Peyer's patch (tissue), 4 donors: Measurements from ENCODE around the gene KCNC4. TPM values are rescaled to one million over a fixed set of nuclear protein-coding genes. Genes with fewer than 3 reads are reported as not detected.

ENCODE experiments used
- DNase-seq, 3 donors: peaks; one replicate each; pipeline ENCODE4 v3.0.0-alpha.2; 2017 to 2019
- H3K27ac ChIP-seq, 4 donors: fragments of 200-600 bp; sonication (generic); one replicate each; pipeline ENCODE4 v1.5.1; 2016 to 2019
- H3K27me3 ChIP-seq, 2 donors: fragments of 200-600 bp; sonication (generic); one replicate each; pipeline ENCODE4 v1.5.1; 2019
- H3K36me3 ChIP-seq, 3 donors: fragments of 200-600 bp; sonication (generic); one replicate each; pipeline ENCODE4 v1.5.1; 2016 to 2019
- H3K4me1 ChIP-seq, 4 donors: fragments of 200-600 bp; sonication (generic); one replicate each; pipeline ENCODE4 v1.5.1; 2016 to 2019
- H3K4me3 ChIP-seq, 4 donors: fragments of 200-600 bp; sonication (generic); 1 replicate in 3 of 4; 2 replicates in 1 of 4; pipeline ENCODE4 v1.5.1; 2016 to 2019; ENCODE audit warnings: mild to moderate bottlenecking in 1 of 4
- H3K9me3 ChIP-seq, 4 donors: fragments of 200-600 bp; sonication (generic); one replicate each; pipeline ENCODE4 v1.5.1; 2016 to 2019; ENCODE audit warnings: mild to moderate bottlenecking in 1 of 4
- CTCF ChIP-seq, 6 experiments: fragments of 450-650 bp in 4 of 6; fragments of 200-600 bp in 2 of 6; sonication (generic) in 1 of 6; IDR thresholded peaks; one replicate each; pipeline ENCODE4 v1.5.1; 2017 to 2019; ENCODE audit warnings: antibody characterized with exemption in 6 of 6, mild to moderate bottlenecking in 3 of 6, moderate library complexity in 1 of 6
- POLR2A ChIP-seq, 2 donors: fragments of 450-650 bp; IDR thresholded peaks; one replicate each; pipeline ENCODE4 v1.5.1; 2017; ENCODE audit warnings: antibody characterized with exemption in 2 of 2, mild to moderate bottlenecking in 2 of 2, moderate library complexity in 2 of 2
- total RNA-seq, 4 donors: library from RNA; depleted of rRNA; stranded (reverse); fragments of >200 nt; gene quantifications; one replicate each; pipeline ENCODE4 v1.1.0, GENCODE V29; 2016

The KCNC4 gene
- total RNA-seq, 4 donors from 2014 or later, result 6.1 to 18.0 (median 10.4) TPM

GRCh38 chr1:110205156-110205555 is 5.0 kb upstream of the KCNC4 start:
- H3K9me3 ChIP-seq, result no peaks in the 10 kb centered on the region
- no peaks in the 10 kb centered on the region for H3K36me3 ChIP-seq
- DNase-seq, result no peak
- no peak overlapping the region for H3K4me3 ChIP-seq
- TF ChIP-seq CTCF (IDR thresholded peaks at IDR 0.05) (no peak), POLR2A (IDR thresholded peaks at IDR 0.05) (no peak)
- H3K27ac ChIP-seq, result no peak overlapping the region
- H3K4me1 ChIP-seq, result peaks cover 3 to 12% (median 4%) of the 10 kb centered on the region in 4 donors
- H3K27me3 ChIP-seq, result no peaks in the 10 kb centered on the region

DNA sequence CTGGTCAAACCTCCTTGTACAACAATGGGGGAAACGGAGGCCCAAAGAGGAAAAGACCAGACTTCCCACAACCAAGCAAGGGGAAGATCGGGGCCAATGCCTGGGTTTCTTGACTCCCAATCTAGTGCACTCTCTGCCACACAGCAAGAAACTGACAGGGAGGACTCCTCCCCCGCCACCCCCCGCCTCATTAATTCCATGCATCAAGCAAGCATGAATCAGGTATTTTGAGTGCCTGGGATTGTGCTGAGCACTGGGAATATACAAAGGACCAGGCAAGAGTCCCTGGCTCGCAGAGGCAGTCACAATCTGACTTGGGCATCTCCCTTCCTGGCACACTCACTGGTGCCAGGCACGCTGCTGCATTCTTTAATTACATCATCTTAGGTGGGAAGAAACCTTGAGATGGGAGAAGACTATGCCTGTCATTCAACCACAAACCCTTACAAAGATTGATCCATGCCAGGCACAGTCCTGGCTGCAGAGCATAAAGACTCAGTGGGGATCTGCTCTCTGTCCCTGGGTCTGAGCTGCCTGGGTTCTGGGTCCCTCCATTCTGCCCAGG is 4.4 kb upstream of the KCNC4 start:
- peaks cover 3 to 12% (median 4%) of the 10 kb centered on the region in 4 donors for H3K4me1 ChIP-seq
- H3K9me3 ChIP-seq, result no peaks in the 10 kb centered on the region
- no peak overlapping the region for H3K27ac ChIP-seq
- TF ChIP-seq POLR2A (IDR thresholded peaks at IDR 0.05), result no peak
- no peak for TF ChIP-seq CTCF (IDR thresholded peaks at IDR 0.05)
- H3K4me3 ChIP-seq, result no peak overlapping the region
- H3K27me3 ChIP-seq, result no peaks in the 10 kb centered on the region
- DNase-seq, result no peak
- H3K36me3 ChIP-seq, result no peaks in the 10 kb centered on the region

DNA sequence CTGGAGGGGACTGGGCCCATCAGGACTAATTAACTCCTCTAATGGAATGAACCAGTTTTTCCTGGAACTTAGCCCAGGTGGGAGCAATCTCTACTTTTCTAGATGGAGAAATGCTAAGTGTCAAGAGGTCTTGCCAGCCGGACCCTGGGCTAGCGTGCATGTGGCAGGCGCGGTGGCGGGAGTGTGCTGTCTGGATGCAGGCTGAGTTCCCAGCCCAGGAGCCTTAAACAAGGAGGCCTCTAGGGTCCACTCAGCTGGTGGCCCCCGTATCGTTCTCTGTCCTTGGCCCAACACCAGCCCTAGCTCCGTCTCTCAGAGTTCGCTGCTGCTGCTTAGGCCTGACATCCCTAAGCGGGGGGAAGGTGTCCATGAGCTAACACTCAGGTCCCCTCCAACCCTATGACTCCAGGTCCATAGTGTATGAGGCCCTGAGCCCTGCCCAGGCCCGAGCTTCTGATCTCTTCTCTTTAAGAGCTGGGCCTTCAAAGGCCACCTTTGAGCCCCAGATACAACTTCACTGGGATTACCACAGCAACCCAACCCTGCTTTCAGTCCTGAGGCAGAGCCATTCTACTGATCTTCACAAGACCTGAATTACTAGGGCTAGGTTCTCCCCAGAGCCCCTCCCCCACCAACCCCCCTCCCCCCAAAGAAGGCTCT is 3.7 kb upstream of the KCNC4 start:
- Histone ChIP-seq H3K27me3 (no peaks in the 10 kb centered on the region), H3K4me1 (peaks cover 3 to 18% (median 6%) of the 10 kb centered on the region in 4 donors), H3K27ac (no peak overlapping the region), H3K9me3 (no peaks in the 10 kb centered on the region), H3K4me3 (no peak overlapping the region), H3K36me3 (no peaks in the 10 kb centered on the region)
- TF ChIP-seq POLR2A (IDR thresholded peaks at IDR 0.05) (no peak), CTCF (IDR thresholded peaks at IDR 0.05) (no peak)
- no peak for DNase-seq

DNA sequence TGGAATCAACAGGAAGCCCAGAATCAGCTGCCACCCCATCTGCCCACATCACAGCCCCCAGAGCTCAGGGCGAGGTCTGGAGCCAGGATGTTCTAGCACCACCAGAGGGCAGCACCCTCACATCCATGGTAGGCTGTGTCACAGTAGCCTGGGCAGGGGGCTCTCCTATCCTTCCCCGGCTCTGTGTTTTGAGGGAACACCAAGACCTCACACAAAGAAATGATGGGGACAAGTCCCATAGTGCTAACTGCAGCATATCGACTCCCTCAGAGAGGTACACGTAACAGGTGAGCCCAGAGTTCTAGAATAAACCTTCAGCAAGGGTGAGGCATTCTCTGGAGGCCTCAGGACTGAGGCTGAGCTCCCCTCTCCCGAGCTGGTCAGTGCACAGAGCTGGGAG is 2.3 kb upstream of the KCNC4 start:
- Histone ChIP-seq H3K36me3 (no peaks in the 10 kb centered on the region), H3K27ac (no peak overlapping the region), H3K4me1 (peaks cover 3 to 30% (median 12%) of the 10 kb centered on the region in 4 donors), H3K9me3 (no peaks in the 10 kb centered on the region), H3K4me3 (no peak overlapping the region), H3K27me3 (no peaks in the 10 kb centered on the region)
- peak; percentile 46 to 87 (median 86) for TF ChIP-seq CTCF (IDR thresholded peaks at IDR 0.05)
- TF ChIP-seq POLR2A (IDR thresholded peaks at IDR 0.05), result no peak
- DNase-seq, result peak; percentile 78 to 89 (median 80)

DNA sequence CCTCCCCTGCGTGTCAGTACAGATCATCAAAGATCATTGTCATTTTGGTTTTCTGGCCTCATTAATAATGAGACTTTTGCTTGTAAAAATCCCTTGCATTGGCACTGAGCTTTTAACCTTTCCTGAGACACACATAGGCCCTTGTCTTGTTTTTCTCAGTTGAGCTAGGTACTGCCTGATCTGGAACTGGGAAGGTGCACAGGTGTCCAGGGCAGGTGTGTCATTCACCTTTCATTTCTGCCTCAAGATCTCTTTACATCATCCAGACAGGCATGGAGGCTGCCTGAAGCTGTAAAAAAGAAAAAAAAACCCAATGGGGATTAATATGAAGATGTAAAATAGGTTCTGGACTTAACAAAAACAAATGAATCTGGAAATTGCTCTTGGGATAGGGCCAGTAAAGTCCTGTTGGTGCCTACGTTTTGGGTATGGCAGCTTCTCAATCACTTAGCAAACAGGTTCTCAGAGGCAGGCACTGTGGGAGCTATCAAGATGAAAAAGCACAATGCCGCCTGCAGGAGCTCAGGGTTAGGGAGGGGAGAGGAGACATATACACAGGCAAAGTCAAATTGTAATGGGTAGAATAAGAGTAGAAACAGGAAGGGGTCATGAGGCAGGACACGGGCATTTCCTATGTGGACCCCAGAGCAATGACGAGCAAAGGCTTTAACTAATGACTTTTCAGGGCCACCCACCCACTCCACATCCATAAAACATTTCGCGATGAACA is 1.0 kb upstream of the KCNC4 start:
- TF ChIP-seq POLR2A (IDR thresholded peaks at IDR 0.05) (no peak), CTCF (IDR thresholded peaks at IDR 0.05) (no peak)
- Histone ChIP-seq H3K27me3 (no peaks in the 10 kb centered on the region), H3K36me3 (no peaks in the 10 kb centered on the region), H3K27ac (peak overlapping the region; percentile 86 to 90 (median 87)), H3K9me3 (no peaks in the 10 kb centered on the region), H3K4me3 (peak overlapping the region in 3 of 4 donors; percentile 88 to 96 (median 92)), H3K4me1 (peaks cover 3 to 28% (median 12%) of the 10 kb centered on the region in 4 donors)
- DNase-seq, result no peak
